K562 (cell line): ENCODE measurements around the gene SCN2B.

Experiments used
- POLR2A ChIP-seq: fragments of 450-650 bp; conservative IDR thresholded peaks from 2 replicates; pipeline ENCODE4 v1.6.1; 2016
- RFX1 ChIP-seq: fragments of 450-650 bp; IDR thresholded peaks from 2 replicates; pipeline ENCODE4 v1.6.1; 2016; ENCODE audit warnings: mild to moderate bottlenecking, moderate library complexity
- TF ChIP-seq, protein P1 (sequence below), 3 experiments: IDR thresholded peaks in 2 of 3; conservative IDR thresholded peaks in 1 of 3; 2 replicates each; pipeline ENCODE4 v1.5.1; 2011 to 2012; ENCODE audit warnings: low read length in 3 of 3, mild to moderate bottlenecking in 3 of 3, control low read depth in 2 of 3, improper control_type of control experiment in 1 of 3, inconsistent platforms in 1 of 3, low read depth in 1 of 3, mixed read lengths in 1 of 3, moderate library complexity in 1 of 3; ENCODE audit not compliant: insufficient read depth in 2 of 3

DNA sequence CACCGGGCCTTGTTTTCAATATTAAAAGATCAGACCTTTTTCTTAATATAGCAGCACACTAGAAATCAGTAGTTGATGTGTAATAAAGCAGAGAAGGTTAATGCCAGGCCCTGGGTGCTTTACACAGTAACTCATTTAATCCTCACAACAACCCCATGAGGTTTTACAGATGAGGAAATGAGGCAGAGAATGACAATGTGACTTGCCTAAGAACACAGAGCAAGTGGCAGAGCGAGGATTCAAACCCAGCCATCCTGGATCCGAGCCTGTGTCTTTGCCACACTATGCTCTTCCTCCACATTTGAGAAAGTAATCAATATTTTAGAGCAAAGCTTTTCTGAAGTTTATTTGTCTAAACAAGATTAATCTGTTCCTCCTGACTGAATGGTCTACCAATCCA is 41.1 kb upstream of the SCN2B start:
- no peak for TF ChIP-seq POLR2A
- TF ChIP-seq, protein P1, sequence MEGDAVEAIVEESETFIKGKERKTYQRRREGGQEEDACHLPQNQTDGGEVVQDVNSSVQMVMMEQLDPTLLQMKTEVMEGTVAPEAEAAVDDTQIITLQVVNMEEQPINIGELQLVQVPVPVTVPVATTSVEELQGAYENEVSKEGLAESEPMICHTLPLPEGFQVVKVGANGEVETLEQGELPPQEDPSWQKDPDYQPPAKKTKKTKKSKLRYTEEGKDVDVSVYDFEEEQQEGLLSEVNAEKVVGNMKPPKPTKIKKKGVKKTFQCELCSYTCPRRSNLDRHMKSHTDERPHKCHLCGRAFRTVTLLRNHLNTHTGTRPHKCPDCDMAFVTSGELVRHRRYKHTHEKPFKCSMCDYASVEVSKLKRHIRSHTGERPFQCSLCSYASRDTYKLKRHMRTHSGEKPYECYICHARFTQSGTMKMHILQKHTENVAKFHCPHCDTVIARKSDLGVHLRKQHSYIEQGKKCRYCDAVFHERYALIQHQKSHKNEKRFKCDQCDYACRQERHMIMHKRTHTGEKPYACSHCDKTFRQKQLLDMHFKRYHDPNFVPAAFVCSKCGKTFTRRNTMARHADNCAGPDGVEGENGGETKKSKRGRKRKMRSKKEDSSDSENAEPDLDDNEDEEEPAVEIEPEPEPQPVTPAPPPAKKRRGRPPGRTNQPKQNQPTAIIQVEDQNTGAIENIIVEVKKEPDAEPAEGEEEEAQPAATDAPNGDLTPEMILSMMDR (IDR thresholded peaks at IDR 0.05 in 2 of 3, conservative IDR thresholded peaks at IDR 0.05 in 1 of 3; ENCODE audit: insufficient read depth in 2 of 3, low read depth in 1 of 3, low read length in 3 of 3), result no peak
- no peak for TF ChIP-seq RFX1
